HG02970 (cell line): ENCODE results near the gene SIGLEC7.

Experiments
- ATAC-seq: cut with Tn5 transposase; IDR thresholded peaks from one replicate; pipeline ENCODE4 v1.9.1; 2021; ENCODE audit warnings: mild to moderate bottlenecking, moderate library complexity, moderate number of reproducible peaks; ENCODE audit not compliant: unreplicated experiment, low FRiP score

Gene SIGLEC7

DNA sequence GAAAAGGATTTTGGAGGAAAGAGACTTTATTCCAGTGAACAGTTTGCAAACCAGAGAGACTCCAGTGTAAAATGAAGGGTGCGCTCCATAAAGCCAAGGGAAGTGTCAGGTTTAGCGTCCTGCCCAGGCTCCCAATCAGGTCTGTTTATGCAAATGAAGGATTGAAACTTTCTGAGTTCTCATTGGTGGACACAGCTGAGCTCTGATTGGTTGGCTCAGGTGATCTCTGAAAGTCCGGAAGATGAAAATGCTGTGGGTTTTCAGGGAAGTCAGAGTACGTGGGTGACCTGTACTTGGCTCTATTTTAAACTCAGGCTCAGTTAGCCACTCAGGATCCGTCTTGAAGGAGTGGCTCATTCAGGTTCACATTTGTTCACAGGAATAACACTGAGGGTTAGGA, 54.1 kb downstream of the SIGLEC7 start:
- no peak for ATAC-seq

DNA sequence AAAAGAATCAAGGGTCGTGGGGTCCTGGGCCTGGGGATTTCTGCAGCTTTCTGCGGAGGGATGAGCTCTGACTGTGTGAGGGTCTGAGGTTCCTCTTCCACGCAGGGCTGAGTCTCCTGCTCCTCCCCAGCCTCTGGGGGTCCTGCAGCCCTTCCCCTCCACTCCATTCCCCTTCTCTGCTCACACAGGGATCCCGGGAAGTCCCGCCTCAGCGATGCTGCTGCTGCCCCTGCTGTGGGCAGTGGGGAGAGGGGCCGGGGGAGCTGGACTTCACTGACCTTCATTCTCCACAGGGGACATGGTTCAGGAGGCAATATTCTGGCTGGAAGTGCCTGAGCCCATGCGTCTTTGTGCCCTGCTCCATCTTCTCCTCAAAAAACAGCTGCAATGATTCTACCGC, 56.5 kb downstream of the SIGLEC7 start:
- ATAC-seq = no peak

DNA sequence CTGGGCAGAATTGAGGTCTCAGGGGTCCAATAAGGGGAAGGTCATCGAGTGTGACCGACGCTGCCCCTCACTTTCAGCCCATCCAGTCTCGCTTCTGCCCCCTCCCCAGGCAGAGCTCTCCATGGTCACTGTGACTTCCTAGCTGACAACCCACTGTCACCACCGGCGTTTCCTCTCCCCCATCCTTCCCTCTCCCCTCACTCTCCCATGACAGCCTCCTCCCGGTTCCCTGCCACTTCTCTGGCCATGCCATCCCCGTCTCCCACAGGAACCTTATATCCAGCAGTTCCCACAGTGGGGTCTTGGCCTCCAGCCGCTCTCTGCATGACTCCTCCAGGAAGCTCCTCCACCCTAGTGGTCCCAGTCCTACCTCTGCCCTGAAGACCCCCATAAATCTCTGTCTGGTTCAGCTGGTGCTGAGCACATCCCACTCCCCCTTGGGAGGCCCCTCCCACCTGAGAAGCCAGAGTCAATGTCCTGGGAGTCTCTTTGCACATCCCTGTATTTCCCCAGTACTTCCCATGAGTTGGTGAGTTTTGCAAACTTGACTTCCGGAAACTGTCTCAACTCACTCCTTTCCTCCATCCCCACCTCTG, 58.1 kb downstream of the SIGLEC7 start:
- no peak for ATAC-seq

DNA sequence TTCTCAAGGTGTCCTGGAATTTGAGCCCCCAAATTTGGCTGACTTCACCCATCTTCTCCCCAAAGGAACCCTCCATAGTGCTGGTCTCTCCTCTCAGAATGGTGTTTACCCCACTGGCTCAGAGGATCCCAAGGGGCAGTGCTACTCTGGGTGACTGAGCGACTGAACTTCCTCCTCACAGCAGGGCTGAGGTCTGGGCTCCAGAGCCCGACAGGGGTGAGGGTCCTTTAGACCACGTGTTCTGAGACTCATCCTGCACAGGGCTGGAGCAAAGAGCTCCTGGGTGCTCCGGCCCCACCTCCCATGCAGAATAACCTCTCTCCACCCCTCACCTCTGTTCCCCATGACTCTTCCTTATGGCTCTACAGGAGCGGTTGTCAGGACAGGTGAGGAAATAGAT, 59.6 kb downstream of the SIGLEC7 start:
- ATAC-seq = no peak
